Cardiac fibroblast (primary cell): ENCODE measurements around the gene NTRK3.

ENCODE experiments used
- DNase-seq, 2 donors: peaks; one replicate each; pipeline versions ENCODE4 v3.0.0 to v3.0.0-alpha.2; 2010; ENCODE audit warnings: low read depth in 2 of 2
- H3K4me3 ChIP-seq, 2 donors: replicated peaks in 1 of 2; 1 replicate in 1 of 2; 2 replicates in 1 of 2; pipeline ENCODE4 v1.5.1; 2011; ENCODE audit warnings: low read depth in 2 of 2, low read length in 2 of 2, mild to moderate bottlenecking in 2 of 2, moderate library complexity in 1 of 2
- TF ChIP-seq, protein P1 (sequence below): IDR thresholded peaks from one replicate; pipeline ENCODE4 v1.5.1; 2011; ENCODE audit warnings: low read depth, mild to moderate bottlenecking, low read length, inconsistent platforms

The NTRK3 gene

DNA sequence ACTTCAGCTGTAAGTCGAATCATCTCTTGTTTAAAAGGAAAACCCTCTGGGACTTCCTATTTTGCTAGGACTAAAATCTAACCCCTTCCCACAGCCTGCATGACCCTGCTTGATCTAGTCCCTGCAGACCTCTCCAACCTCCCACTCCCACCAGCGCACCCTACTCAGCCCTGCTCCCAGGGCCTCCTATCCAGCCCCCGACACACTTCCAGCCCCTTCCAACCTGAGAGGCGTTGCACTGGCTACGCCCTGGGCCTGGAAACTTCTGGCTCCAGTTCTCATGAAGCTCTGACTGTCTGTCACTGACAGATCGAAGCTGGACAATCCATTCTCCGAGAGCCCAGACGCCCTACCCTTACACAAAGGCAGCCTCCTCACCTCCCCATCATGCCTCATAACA lies 21.8 kb downstream of the NTRK3 start:
- TF ChIP-seq, protein P1, sequence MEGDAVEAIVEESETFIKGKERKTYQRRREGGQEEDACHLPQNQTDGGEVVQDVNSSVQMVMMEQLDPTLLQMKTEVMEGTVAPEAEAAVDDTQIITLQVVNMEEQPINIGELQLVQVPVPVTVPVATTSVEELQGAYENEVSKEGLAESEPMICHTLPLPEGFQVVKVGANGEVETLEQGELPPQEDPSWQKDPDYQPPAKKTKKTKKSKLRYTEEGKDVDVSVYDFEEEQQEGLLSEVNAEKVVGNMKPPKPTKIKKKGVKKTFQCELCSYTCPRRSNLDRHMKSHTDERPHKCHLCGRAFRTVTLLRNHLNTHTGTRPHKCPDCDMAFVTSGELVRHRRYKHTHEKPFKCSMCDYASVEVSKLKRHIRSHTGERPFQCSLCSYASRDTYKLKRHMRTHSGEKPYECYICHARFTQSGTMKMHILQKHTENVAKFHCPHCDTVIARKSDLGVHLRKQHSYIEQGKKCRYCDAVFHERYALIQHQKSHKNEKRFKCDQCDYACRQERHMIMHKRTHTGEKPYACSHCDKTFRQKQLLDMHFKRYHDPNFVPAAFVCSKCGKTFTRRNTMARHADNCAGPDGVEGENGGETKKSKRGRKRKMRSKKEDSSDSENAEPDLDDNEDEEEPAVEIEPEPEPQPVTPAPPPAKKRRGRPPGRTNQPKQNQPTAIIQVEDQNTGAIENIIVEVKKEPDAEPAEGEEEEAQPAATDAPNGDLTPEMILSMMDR, result no peak
- H3K4me3 ChIP-seq, result no peak overlapping the region
- DNase-seq, result no peak

DNA sequence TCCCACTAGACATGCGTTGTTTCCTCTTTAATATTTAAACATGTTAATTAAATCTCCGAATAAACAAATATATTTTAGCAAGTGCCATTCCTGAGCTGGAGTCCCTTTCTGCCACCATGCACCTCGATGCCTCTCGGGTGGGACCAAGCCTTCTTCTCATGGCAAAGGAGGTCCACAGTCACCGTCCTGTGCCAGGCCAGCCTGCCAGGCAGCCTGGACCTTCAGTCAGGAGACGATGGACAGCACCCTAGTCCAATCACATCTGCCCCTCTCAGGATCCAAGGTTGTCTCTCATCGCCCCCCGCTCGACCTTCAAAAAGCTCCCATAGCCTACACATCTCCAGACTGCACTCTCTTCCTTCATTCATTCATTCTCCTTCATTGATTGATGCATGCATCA lies 22.6 kb downstream of the NTRK3 start:
- no peak overlapping the region for H3K4me3 ChIP-seq
- DNase-seq, result no peak
- TF ChIP-seq, protein P1, result no peak

DNA sequence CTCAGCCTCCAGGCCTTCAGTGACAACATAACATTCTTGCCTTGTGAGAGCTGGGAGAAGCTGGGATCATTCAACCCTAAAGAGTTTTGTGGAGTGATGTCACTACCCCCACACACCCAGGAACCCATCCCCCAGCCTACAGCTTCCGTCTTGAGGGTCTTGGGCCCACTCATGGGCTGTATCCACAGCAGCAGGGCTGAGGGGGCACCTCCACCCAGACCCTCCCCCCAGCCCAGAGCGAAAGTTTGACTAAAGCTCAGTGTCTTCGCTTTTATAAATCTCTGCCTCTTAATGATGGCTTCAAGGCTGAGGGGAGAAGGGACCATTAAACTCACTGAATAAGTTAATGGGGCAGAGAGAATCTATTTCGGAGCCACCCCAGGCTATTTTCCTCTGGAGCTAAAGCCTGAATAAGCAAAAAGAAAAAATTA lies 23.8 kb downstream of the NTRK3 start:
- H3K4me3 ChIP-seq, result no peak overlapping the region
- TF ChIP-seq, protein P1, result no peak
- no peak for DNase-seq

DNA sequence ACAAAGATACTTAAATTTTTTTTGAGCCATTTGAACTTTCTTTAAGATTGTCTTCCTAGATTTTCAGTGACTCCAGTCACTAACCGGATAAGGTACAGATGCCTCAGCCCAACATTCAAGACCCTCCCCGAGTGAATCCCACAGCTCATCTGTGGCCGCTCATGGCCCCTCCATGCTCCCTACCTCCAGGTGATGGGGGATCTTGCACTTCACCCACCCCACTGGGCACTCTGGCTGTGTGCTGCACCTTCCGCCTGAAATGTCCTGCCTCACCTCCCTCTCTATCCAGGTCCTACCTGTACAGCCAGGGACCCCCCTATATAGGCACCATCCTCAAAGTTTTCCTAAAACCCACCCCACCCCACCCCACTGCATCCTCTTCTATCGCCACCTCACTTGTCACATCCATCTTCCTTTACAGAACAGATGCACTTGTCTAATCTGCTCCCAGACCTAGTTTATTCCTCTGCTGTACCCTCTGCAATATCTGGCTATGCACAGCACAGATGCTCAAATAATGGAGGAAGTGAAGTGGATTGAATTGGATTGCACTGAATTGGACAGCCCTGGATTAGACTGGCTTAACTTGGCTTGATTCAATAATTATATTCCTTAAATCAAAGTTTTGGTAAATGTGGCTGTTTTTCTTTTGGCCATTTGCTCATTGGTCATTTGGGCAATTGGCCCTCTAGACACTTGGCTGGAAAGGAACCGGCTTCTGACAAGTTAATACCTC lies 24.5 kb downstream of the NTRK3 start:
- TF ChIP-seq, protein P1, result no peak
- H3K4me3 ChIP-seq, result no peak overlapping the region
- no peak for DNase-seq

DNA sequence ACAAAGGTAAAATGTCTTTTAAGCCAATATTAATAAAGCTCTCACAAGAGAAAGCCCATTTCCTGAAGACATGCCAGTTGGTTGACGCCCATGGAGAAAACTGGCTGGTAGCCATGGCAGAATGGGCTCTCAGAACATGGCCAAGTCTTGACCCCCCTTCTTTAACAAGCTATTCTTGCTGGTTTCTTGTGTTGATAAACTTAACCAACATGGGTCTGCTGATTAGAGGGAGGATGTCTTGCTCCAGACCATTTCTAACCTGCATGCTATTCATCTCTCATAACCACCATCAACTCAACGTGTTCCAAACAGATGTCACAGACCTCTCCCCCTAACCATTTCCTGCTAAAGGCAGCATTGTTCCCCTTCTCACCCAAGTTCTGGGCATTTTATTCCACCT lies 25.7 kb downstream of the NTRK3 start:
- no peak for DNase-seq
- H3K4me3 ChIP-seq, result no peak overlapping the region
- TF ChIP-seq, protein P1, result no peak

DNA sequence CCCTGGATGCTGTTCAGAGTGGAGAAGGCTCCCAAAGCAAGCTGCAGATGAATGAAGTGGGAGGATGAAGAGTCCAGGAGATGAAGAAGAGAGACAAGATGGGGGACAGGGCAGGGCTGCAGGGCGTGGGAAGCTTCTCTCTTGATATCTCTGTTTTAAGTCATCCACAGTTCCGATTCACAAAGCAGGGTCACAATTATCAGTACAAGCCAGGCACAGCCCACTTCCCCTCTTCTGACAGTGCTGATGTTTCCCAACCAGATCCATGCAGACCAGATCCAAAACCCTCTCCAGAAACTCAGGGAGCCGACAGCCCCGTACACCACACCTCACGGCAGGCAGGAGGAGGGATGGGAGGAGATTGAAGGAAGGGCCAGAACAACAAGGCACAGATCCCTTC lies 31.1 kb downstream of the NTRK3 start:
- DNase-seq, result no peak
- TF ChIP-seq, protein P1, result no peak

DNA sequence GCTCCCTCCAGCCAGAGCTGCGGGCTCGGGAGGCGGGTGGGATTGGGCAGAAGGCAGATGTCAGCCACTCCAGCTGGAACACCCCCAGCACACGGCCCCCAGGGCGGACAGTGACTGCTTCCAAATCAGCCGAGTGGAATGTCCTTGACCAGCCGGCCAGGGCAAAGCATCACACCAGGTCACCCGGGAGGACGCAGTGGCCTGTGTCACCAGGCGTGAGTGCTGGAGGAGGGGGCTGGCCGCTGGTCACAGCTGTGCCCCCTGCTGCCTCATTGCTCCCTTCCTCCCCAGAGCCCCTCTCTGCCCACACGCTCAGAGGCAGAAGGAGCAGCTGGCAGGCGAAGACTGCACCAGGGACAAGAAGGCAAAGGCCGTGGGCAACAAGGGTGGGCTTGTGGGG lies 33.5 kb downstream of the NTRK3 start:
- DNase-seq, result no peak
- no peak overlapping the region for H3K4me3 ChIP-seq
- TF ChIP-seq, protein P1, result no peak

More for the DNA sequence above, 31.1 kb downstream of the NTRK3 start:
- no peak overlapping the region for H3K4me3 ChIP-seq
